NCI-H1417 (cell line): ENCODE measurements around the gene CHRNB4.

Experiments
- DNase-seq, 3 experiments: peaks; one replicate each; lab custom pipeline; 2025; lab: John Stamatoyannopoulos, UW

Gene CHRNB4

GRCh38 chr15:78633348-78633747 lies 7.7 kb downstream of the CHRNB4 start:
- DNase-seq = no peak

- no peak for DNase-seq
Observed at GRCh38 chr15:78630886-78631633, 9.9 kb downstream of the CHRNB4 start.

- no peak for DNase-seq
Observed at GRCh38 chr15:78629716-78630065, 11.3 kb downstream of the CHRNB4 start.

GRCh38 chr15:78629031-78629715 lies 11.8 kb downstream of the CHRNB4 start:
- no peak for DNase-seq

GRCh38 chr15:78628227-78628626 lies 12.8 kb downstream of the CHRNB4 start:
- DNase-seq = no peak

GRCh38 chr15:78627348-78627747 lies 13.7 kb downstream of the CHRNB4 start:
- no peak for DNase-seq

- peak in 2 of 3 experiments; percentile 71 to 91 for DNase-seq
Observed at GRCh38 chr15:78626381-78626995, 14.5 kb downstream of the CHRNB4 start.

GRCh38 chr15:78625606-78626280 lies 15.3 kb downstream of the CHRNB4 start:
- DNase-seq = peak; percentile 10 to 96 (median 90)

GRCh38 chr15:78624651-78625590 lies 16.1 kb downstream of the CHRNB4 start:
- no peak for DNase-seq

- no peak for DNase-seq
Observed at GRCh38 chr15:78623786-78624497, 17.1 kb downstream of the CHRNB4 start.

GRCh38 chr15:78621810-78622402 lies 19.1 kb downstream of the CHRNB4 start:
- DNase-seq = no peak

- DNase-seq = peak in 2 of 3 experiments; percentile 66 to 71
Observed at GRCh38 chr15:78620527-78621421, 20.2 kb downstream of the CHRNB4 start, which contains the start of gene CHRNA3. TSS of gene CHRNA3 (minus strand) at chr15:78620996. CDS start at chr15:78620794, 202 bp downstream.

GRCh38 chr15:78620021-78620526 lies 20.9 kb downstream of the CHRNB4 start:
- peak in 1 of 3 experiments; percentile 66 for DNase-seq

- no peak for DNase-seq
Observed at GRCh38 chr15:78619022-78619950, 21.7 kb downstream of the CHRNB4 start.

- DNase-seq = peak; percentile 75 to 95 (median 83)
Observed at GRCh38 chr15:78618490-78618934, 22.5 kb downstream of the CHRNB4 start.

GRCh38 chr15:78618064-78618463 lies 22.9 kb downstream of the CHRNB4 start:
- no peak for DNase-seq

- DNase-seq = peak in 2 of 3 experiments; percentile 25 to 74
Observed at GRCh38 chr15:78617516-78617915, 23.5 kb downstream of the CHRNB4 start.

- no peak for DNase-seq
Observed at GRCh38 chr15:78617076-78617475, 23.9 kb downstream of the CHRNB4 start.
